Dermis microvascular lymphatic vessel endothelial cell (primary cell): ENCODE measurements around the gene TALDO1. TPM values are rescaled to one million over a fixed set of nuclear protein-coding genes. Genes with fewer than 3 reads are reported as not detected.

Experiments
- total RNA-seq: library from RNA; depleted of rRNA; stranded (reverse); fragments of >200 nt; gene quantifications from 2 replicates; pipeline ENCODE4 v1.2.1, GENCODE V29; 2014

Gene TALDO1
- total RNA-seq, 1 donor from 2014 or later: 112 TPM

Other genes starting within 250 kb of the TALDO1 start
- gene RNH1, start 240.2 kb upstream of the TALDO1 start, total RNA-seq: 210 and 302 TPM in 2 replicates
- 43.7 and 50.6 TPM in 2 replicates for gene HRAS, start 211.9 kb upstream of the TALDO1 start, total RNA-seq
- 0.26 and 0.51 TPM in 2 replicates for gene LRRC56, start 209.9 kb upstream of the TALDO1 start, total RNA-seq
- 0.90 and 2.0 TPM in 2 replicates for gene LMNTD2, start 186.7 kb upstream of the TALDO1 start, total RNA-seq
- gene RASSF7, start 186.5 kb upstream of the TALDO1 start, total RNA-seq: 13.9 and 17.4 TPM in 2 replicates
- gene PHRF1, start 171.0 kb upstream of the TALDO1 start, total RNA-seq: 16.8 and 23.8 TPM in 2 replicates
- 6.7 and 16.2 TPM in 2 replicates for gene IRF7, start 131.5 kb upstream of the TALDO1 start, total RNA-seq
- not detected in 2 replicates for gene CDHR5, start 122.5 kb upstream of the TALDO1 start, total RNA-seq
- gene SCT, start 120.3 kb upstream of the TALDO1 start, total RNA-seq: not detected in 2 replicates
- gene DRD4, start 110.2 kb upstream of the TALDO1 start, total RNA-seq: under 0.01 TPM in 1 of 2 replicates, not detected in the other
- gene DEAF1, start 52.2 kb upstream of the TALDO1 start, total RNA-seq: 30.9 and 37.6 TPM in 2 replicates
- 7.6 and 15.3 TPM in 2 replicates for gene TMEM80, start 51.6 kb upstream of the TALDO1 start, total RNA-seq
- gene EPS8L2, start 41.2 kb upstream of the TALDO1 start, total RNA-seq: 2.7 and 3.0 TPM in 2 replicates
- gene GATD1, start 30.0 kb downstream of the TALDO1 start, total RNA-seq: 19.3 and 32.4 TPM in 2 replicates
- under 0.01 and 0.13 TPM in 2 replicates for gene CEND1, start 42.6 kb downstream of the TALDO1 start, total RNA-seq
- 4.0 and 7.7 TPM in 2 replicates for gene SLC25A22, start 50.8 kb downstream of the TALDO1 start, total RNA-seq
- gene PIDD1, start 57.8 kb downstream of the TALDO1 start, total RNA-seq: 4.5 and 4.9 TPM in 2 replicates
- gene RPLP2, start 62.5 kb downstream of the TALDO1 start, total RNA-seq: 253 and 338 TPM in 2 replicates
- gene PNPLA2, start 71.5 kb downstream of the TALDO1 start, total RNA-seq: 29.5 and 63.3 TPM in 2 replicates
- 12.1 and 16.9 TPM in 2 replicates for gene CRACR2B, start 80.5 kb downstream of the TALDO1 start, total RNA-seq
- 498 and 1,021 TPM in 2 replicates for gene CD151, start 85.5 kb downstream of the TALDO1 start, total RNA-seq
- gene POLR2L, start 95.1 kb downstream of the TALDO1 start, total RNA-seq: 200 and 256 TPM in 2 replicates
- 73.4 and 118 TPM in 2 replicates for gene TSPAN4, start 95.4 kb downstream of the TALDO1 start, total RNA-seq
- gene CHID1, start 163.3 kb downstream of the TALDO1 start, total RNA-seq: 29.5 and 39.8 TPM in 2 replicates
- gene AP2A2, start 178.4 kb downstream of the TALDO1 start, total RNA-seq: 25.9 and 37.6 TPM in 2 replicates